HG03342 (cell line): ENCODE data around the gene FLACC1.
"Not testable (repeated sequence)": the region's sequence is repeated elsewhere in the genome, so short reads cannot be mapped to it uniquely, and the experiment has no call there.

Experiments used
- ATAC-seq: cut with Tn5 transposase; IDR thresholded peaks from one replicate; pipeline ENCODE4 v1.9.1; 2021; ENCODE audit warnings: mild to moderate bottlenecking, moderate library complexity; ENCODE audit not compliant: unreplicated experiment

Gene FLACC1, protein sequence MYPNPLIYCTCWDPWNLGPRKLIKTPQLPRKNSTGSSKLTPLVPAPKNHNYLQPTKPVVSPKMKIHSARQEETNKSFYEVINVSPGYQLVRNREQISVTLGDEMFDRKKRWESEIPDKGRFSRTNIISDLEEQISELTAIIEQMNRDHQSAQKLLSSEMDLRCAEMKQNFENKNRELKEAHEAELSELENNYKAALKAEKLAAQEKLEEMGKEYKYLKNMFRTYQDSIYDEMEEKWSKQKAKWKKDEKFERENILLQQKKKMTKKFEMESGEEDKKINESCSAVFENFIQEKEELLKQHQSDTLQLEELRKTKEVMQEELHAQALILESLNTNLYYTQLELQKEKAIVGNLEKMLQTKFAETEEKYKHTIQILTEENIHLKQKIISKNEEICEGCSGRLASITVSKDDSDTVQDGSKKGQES

DNA sequence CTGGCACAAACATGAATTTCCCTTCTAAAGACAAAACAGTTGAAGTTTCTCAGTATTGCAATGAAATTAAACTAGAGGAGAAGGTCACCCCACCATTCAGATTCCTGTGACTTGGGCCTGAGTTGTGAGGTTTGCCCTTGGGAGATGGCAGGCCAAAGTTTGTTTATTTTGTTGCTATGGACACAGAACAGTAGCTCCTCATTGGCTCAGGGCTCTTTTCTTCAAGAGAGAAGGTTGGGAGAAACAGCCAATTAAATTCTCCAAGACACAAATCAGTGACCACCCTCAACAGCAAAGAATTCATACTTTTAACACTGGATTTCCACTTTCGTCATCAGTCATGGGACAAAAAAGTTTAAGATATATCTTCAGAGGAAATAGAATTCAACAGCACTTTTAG is at the start of gene FLACC1:
Gene FLACC1 (minus strand): TSS at position 125 of the 400 bp plus-strand sequence. CDS start 5,941 bp downstream, outside the sequence.
- no peak for ATAC-seq

DNA sequence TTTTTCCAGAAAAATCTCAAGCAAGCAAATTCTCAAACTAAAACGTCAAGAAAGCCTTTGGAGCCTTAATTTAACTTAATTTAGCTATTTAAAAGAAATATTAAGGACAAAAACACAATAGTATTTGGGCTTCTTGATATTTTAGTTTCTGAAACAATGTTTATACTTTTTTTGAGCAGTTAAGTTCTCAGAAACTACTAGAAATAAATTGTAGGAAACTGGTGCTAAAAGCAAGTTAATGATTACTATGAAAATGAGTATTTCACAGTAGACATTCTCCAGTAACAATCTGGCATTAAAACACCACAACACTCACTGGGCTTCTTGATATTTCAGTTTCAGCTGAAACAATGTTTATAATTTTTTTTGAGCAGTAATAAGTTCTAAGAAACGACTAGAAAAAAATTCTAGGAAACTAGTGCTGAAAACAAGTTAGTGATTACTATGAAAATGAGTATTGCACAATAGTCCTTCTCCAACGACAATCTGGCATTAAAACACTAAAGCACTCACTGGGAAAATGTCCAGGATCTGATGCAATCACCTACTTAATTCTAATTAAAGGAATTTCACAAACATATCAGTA is 49.0 kb upstream of the FLACC1 start:
- no peak for ATAC-seq

DNA sequence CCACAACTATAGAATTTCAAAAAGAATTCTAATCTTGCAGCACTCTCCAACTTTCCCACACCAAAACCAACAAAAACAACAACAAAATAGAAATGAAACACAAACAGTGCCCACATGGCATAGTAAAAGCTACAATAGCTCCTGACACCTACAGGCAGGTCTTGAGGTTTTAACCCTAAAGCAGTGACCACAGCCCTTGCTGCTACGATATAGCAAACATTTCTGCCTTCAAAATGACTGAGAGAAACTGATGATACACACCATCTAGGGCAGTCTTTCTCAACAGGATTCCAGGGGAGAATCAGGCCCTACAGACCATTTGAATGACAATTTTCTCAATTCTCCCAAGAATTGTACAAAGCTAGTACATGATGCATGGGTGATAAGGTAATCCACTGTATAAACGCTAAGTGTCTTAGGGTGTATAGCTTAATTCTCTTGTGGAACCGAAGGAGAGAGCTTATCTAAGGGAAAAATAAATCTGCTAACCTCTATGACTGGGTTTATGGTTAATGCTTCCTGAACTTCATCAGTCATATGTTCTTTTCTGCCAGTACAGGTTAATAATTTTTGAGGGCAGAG is 47.6 kb upstream of the FLACC1 start:
- ATAC-seq = no peak

DNA sequence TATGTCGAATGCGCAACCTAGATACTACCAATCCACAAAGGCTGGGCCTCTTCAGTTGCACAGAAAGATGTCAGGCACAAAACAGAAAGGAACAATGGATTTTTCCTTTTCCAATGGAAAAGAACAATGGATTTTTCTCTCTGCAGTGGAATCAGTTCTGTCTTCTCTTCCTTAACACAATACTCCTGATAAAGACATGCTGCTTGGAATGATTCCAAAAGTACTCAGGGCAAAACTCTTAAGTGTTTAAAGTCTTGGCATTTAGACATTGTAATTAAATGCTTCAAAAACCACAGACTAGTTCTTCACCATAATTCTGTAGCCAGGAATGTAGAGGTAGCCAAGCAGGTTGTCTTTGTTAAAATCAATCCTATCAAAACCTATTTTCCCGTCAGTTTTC is 46.7 kb upstream of the FLACC1 start:
- no peak for ATAC-seq

DNA sequence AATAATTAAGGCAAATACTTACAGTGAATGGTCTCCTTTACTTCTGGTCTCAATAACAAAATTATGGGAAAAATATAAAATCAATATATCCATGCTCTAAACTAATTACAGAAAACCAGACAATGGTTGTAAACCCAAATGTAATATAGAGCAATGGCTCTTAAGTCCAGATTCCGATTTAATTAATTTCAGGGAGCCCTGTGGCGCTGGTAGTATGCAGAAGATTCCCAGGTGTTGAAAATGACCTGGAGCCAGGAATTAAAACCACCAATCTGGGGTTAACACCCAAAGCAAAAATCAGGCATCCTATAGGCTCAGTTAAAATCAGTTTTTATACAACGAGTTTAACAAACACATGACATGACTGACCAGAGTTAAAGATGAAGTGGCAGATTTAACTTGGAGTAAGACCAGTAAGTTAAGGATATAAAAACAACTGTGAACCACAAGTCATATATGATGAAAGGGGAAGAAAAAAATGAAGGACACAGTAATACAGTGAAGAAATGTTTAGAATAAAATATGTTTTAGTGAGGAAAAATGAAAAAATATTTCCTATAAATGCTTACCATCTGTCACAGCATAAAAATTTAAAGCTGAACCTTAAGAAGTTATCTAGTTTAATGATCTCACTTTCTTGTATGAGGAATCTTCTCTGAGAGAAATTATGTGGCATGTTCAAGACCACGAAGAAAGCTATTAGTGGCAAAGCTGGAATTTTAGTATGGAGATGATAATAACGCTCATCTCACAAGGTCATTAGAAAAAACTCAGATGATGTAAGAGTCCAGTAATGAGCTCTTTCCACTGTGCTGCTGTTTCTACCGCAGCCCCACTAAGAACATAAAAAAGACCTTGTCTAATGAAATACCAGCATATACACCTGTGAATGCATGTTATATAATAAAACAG is 45.8 kb upstream of the FLACC1 start:
- ATAC-seq = no peak

DNA sequence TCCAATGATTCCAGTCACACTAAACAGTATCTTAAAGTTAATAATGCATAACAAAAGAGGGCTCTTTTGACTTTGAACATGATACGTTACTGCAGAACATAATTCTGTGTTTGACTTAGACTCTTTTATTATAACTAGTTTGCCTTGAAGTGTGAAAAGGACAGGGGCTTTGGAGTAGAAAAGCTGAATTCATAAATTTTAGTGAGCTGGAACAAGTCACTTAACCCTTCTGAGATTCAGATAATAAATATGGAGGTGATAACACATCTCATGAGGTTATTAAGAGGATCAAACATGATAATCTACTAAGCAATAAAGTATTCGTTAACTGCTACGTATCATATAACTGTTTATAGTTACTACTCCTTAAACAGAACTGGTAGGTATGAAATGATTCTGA is 44.7 kb upstream of the FLACC1 start:
- ATAC-seq = no peak

DNA sequence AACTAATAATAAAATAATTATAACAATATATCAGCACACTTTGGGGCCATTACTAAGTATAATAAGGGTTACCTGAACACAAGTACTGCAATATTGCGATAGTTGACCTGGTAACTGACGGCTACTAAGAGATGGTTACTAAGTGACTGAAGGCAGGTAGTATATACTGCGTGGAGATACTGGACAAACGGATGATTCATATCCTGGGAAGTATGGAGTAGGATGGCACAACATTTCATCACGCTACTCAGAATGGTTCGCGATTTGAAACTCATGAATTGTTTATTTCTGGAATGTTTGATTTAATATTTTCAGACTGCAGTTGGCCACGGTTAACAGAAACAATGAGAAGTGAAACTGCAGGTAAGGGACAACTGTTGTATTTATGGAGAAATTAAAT is 39.5 kb upstream of the FLACC1 start:
- ATAC-seq = no peak

DNA sequence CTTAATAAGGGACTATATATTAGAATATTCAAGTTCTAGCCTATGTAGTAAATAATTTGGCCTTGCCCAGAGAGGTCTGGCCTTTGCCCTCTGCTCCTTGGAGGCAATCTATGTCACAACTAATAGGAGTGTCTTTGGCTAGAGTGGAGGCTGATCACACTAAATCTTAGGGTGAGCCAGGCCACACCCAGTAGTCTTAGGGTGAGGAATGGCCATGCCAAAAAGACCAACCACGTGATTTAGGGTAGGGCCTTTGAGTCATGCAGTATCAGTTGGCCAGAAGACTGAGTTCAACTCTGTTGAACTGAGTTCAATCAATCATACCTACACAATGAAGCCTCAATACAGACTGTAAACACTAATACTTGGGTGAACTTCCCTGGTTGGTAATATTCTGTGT is 26.0 kb upstream of the FLACC1 start:
- no peak for ATAC-seq

DNA sequence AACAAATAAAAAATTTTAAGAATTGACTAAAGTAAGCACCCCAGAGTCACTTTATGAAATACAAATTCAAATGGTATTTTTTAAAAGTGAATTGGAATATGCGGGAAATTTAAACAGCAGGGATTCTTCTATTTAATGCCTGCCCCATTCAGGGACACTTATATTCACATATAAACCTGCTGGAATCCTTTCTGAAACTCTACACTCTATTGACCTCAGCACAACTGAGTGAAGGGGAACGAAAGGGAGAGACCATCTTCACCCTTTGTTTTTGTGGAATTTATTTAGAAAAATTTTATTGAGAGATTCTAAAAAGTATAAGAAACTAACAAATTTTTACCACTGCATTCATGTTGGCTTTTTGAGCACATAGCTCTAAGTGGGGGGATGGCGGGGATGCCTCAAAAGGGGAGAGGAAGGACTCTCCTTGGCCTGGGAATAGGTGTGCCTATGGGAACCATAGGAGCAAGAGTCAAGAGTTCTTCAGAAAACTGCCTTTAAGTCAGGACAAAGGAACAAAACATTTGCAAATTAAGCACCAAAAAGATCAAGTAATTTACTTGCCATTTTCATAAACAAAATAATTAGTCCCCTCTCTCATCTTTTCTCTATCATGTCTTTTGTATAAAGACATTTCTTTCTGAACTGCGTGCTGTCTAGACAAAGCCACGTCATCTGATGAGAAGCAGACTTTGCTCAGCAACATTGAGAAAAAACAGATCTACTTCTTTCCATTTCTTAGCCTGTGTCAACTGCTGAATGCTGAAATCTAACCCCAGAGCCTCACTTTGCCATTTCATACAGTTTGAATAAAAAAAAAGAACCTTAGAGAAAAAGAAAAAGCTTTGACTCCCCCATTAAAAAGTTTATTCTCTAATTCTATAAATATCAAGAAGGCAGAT is 21.6 kb upstream of the FLACC1 start:
- no peak for ATAC-seq

DNA sequence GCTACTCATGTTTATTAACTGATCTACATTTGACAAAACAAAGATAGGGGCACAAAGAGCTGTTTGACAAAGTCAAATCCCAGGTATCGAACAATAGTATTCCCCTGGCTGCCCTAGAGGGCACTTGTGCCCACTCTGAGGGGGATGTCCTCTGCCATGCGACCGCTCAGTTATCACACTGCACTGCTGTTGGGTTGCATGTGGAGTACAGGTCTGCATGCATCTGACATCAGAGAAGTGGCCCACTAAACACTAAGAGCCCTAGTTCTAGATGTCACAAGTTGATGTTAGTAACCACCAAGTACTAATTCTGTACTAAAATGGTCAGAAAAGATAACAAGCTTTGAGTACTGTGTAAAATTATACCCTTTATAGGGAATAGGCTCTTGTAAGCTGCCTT is 20.1 kb upstream of the FLACC1 start:
- ATAC-seq = no peak

DNA sequence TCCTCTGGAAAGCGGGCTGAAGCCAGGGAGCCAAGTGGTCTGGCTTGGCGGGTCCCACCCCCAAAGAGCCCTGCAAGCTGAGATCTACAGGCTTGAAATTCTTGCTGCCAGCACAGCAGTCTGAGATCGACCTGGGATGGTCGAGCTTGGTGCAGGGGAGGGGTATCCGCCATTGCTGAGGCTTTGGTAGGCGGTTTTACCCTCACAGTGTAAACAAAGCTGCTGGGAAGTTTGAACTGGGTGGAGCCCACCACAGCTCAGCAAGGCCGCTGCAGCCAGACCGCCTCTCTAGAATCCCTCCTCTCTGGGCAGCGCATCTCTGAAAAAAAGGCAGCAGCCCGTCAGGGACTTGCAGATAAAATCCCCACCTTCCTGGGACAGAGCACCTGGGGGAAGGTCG is 12.6 kb upstream of the FLACC1 start:
- no peak for ATAC-seq

DNA sequence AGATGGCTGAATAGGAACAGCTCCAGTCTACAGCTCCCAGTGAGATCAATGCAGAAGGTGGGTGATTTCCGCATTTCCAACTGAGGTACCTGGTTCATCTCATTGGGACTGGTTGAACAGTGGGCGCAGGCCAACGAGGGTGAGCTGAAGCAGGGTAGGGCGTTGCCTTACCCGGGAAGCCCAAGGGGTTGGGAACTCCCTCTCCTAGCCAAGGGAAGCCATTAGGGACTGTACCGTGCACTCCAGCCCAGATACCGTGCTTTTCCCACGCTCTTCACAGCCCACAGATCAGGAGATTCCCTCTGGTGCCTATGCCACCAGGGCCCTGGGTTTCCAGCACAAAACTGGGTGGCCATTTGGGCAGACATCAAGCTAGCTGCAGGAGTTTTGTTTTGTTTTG is 12.2 kb upstream of the FLACC1 start:
- not testable (repeated sequence) for ATAC-seq

DNA sequence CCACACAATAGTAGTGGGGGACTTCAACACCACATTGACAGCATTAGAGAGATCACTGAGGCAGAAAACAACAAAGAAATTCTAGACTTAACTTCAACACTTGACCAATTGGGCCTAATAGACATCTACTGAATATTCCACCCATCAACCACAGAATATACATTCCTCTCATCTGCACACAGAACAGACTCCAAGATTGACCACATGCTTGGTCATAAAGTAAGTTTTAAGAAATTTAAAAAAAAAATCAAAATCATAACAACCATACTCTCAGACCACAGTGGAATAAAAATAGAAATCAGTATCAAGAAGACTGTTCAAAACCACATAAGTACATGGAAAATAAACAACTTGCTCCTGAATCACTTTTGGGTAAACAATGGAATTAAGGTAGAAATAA is 9.0 kb upstream of the FLACC1 start:
- no peak for ATAC-seq

DNA sequence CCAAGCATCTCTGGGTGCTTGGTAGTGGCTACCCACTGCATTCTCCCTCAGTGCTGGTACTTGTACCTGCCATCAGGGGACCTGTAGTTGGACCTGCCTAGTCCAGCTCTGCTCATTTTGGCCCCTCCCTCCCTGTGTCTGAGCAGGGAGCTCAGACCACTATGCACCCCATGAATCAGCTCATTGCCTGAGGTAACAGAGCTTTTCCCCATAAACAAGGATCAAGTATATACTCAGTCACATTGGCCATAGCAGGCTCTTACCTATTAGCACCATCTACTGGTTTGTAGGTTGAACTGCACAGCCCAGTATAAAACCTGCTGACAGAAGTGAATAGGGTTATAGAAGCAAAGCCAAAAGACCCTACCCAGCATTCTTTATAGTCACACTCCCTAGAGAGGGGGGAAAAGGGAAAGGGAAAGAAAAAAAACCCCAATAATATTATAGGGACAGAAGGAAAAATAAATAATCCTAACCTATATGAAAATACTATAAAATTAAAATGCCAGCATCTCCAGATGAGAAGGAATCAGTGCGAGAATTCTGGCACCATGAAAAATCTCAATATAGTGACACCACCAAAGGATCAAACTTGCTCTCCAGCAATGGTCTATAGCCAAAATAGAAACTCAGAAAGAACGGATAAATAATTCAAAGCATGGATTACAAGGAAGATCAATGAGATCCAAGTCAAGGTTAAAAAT is 6.9 kb upstream of the FLACC1 start:
- ATAC-seq = peak; percentile 69

DNA sequence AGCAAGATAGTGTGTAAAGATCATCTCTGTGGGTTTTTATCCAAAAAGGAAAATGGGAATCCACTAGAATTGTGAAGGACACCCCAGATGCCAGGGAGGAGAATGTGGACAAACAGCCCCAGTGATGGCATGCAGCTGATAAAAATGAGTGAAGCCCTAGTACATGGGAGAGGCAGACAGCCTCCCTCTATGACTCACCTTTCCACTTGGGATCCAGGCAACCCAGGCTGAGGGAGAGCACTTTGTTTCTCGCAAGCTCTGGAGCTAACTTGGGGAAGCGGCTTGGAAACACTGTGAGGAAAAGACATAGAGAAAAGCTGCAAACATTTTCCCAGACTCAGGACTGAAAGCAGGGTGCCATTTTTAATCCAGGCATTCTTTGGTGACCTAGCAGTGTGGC is 5.3 kb upstream of the FLACC1 start:
- no peak for ATAC-seq

DNA sequence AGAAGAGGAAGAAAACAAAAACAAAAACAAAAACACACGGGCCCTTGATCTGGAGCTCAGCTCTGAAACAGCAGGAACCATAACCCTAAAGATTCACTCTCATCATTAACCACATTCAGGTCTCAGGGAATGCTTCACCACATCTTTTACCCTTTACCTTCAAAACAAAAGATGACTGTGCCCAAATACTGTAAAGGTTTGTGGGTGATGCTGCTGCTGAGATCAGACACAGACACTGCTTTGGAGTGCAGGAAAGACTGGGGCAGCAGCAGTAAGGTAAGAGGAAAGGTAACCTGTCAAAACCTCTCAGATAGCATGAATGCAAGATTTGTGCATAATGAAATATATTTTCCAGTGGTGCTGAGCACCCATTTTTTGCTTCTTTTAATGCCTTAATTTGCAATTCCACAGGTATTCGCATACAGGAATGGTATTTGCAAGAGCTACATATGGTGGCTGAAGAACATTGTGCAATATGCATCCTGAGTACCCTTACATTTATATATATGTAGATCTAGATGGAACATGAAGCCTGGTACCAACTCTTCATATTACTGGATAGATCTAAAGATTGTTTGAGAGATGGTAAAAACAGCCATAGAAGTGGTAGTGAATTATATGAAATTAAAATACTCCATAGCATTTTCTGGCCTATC is 4.1 kb upstream of the FLACC1 start:
- ATAC-seq = no peak

DNA sequence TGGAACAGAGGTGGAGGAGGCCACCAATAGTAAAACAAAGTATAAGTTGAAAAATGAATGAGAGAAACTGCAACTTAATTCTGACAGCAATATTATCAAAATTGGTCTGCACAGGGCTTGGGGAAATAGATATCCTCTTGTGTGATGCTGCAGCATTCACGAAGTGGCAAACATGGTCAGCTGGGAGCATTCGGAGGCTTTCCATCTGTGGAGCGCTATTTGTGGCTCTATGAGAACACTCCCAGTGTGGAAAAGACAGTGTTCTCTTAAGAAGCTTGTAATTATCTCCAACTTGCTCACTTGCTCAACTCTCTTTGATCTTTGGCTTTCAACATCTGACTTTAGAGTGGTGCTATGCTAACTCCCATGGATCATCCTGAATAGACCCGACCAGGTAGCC is 3.1 kb upstream of the FLACC1 start:
- ATAC-seq = no peak

DNA sequence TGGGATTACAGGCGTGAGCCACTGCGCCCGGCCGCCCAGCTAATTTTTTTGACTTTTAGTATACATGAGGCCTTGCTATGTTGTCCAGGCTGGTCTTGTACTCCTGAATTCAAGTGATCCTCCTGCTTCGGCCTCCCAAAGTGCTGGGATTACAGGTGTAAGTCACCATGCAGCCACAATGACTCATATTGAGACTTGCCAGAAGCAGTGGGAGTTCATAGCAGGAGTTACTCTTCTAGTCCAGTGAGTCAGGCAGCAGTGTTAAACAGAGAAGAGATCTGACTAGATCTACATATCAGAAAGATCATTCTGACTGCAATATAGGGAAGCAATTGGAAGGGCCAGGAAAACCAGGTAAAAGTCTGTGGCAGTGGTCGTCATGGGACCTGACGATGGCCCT is 1.5 kb upstream of the FLACC1 start:
- ATAC-seq = no peak

DNA sequence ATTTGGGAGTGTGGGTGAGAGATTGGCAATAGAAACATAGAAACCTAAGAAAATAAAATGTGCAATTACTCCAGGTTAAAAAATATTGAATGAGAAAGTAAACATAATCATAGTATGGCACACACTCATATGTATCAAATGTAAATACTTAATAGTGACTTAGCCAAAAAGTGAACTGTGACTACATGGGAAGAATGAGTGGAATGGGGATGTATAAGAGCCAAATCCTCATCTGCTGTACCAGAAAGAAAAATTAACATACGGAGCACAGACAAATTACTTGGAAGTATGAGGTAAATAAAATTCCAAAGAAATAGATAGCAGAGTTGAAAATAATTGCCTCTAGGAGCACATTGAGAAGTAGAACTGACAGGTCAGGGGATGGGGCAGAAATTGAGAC is 4.0 kb downstream of the FLACC1 start:
- no peak for ATAC-seq
